Measurements from ENCODE around the gene WEE1. TPM values are rescaled to one million over a fixed set of nuclear protein-coding genes. Genes with fewer than 3 reads are reported as not detected.

The WEE1 gene
- total and polyA plus RNA-seq, 2 experiments from 2014 or later = 79.2 to 101 TPM

DNA sequence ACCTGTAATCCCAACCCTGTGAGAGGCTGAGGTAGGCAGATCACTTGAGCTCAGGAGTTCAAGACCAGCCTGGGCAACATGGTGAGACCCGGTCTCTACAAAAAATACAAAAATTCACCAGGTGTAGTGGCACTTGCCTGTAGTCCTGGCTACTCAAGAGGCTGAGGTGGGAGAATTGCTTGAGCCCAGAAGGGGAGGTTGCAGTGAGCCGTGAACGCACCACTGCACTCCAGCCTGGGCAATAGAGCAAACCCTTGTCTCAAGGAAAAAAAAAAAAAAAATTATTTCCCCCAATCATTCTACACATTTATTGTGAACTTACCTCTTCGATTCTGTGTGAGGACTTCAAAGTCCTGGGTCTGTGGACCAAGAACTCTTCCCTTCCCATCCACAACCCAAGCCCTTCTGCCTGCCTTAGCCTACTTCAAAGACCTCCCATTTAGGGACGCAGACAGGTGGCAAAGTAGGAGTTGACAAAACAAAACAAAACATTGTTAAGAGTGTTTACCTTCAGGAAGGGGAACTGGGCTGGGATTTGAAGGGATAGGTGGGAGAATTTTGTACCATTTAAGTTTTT lies 3.8 kb upstream of the WEE1 start:
- WGBS (ENCODE audit: low lambda C conversion rate, missing lambda C conversion rate) = 69% methylated on average over 5 of the region's 5 CpGs
- no peaks in the 10 kb centered on the region for H3K9me3 ChIP-seq (ENCODE audit: low read depth)
- H3K79me2 ChIP-seq = peaks cover 3% of the 10 kb centered on the region
- H4K20me1 ChIP-seq (ENCODE audit: insufficient read depth, poor library complexity, severe bottlenecking) = no peaks in the 10 kb centered on the region
- no peaks in the 10 kb centered on the region for H3K27me3 ChIP-seq
- peaks cover 43% of the 10 kb centered on the region for H3K4me1 ChIP-seq (ENCODE audit: insufficient read depth)
- no peak overlapping the region for H2AFZ ChIP-seq
- H3K27ac ChIP-seq = peak overlapping the region; percentile 97
- no peak overlapping the region for H3K4me3 ChIP-seq
- no peaks in the 10 kb centered on the region for H3K9me2 ChIP-seq (replicated peaks; ENCODE audit: insufficient read depth)
- no peak for TF ChIP-seq EZH2 (IDR thresholded peaks at IDR 0.05; ENCODE audit: borderline replicate concordance)
- TF ChIP-seq EZH2phosphoT487 (IDR thresholded peaks at IDR 0.05; ENCODE audit: low read depth, severe bottlenecking, unreplicated experiment) = no peak
- TF ChIP-seq, protein P1, sequence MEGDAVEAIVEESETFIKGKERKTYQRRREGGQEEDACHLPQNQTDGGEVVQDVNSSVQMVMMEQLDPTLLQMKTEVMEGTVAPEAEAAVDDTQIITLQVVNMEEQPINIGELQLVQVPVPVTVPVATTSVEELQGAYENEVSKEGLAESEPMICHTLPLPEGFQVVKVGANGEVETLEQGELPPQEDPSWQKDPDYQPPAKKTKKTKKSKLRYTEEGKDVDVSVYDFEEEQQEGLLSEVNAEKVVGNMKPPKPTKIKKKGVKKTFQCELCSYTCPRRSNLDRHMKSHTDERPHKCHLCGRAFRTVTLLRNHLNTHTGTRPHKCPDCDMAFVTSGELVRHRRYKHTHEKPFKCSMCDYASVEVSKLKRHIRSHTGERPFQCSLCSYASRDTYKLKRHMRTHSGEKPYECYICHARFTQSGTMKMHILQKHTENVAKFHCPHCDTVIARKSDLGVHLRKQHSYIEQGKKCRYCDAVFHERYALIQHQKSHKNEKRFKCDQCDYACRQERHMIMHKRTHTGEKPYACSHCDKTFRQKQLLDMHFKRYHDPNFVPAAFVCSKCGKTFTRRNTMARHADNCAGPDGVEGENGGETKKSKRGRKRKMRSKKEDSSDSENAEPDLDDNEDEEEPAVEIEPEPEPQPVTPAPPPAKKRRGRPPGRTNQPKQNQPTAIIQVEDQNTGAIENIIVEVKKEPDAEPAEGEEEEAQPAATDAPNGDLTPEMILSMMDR (IDR thresholded peaks at IDR 0.05; ENCODE audit: poor library complexity) = no peak
- DNase-seq (ENCODE audit: low spot score) = no peak
- peak overlapping the region; percentile 69 for H3K4me2 ChIP-seq
- no peaks in the 10 kb centered on the region for H3K36me3 ChIP-seq (replicated peaks; ENCODE audit: insufficient read depth, low read depth)

DNA sequence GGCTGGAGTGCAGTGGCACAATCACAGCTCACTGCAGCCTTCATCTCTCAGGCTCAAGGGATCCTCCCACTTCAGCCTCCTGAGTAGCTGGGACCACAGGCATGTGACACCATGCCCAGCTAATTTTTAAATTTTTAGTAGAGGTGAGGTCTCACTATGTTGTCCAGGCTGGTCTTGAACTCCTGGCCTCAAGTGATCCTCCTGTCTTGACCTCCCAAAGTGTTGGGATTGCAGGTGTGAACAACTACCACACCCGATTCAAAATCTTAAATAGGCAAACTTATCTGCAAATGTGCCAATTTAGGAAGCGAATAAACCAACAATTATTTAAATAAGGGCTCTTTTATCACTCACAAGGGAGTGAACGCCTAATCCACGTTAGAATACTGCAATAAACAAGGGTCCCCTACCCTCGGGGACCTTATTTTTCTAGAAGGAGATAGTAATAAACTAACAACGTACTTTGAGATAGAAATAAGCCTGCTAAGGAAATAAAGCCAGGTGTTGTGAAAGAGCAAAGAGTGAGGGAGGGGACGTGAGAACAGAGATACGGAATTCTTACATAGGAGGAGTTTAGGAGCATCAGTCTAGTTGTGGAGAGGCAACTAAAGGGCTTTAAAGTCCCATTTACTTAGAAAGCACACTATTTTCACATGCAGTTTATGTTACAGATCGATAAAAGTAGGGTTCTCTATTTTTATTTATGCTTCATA lies 3.0 kb upstream of the WEE1 start:
- WGBS (ENCODE audit: low lambda C conversion rate, missing lambda C conversion rate) = 69% methylated on average over 9 of the region's 9 CpGs
- DNase-seq (ENCODE audit: low spot score) = peak; percentile 36
- H3K27ac ChIP-seq = peak overlapping the region; percentile 97
- H3K4me2 ChIP-seq = no peak overlapping the region
- H3K36me3 ChIP-seq (replicated peaks; ENCODE audit: insufficient read depth, low read depth) = no peaks in the 10 kb centered on the region
- H2AFZ ChIP-seq = no peak overlapping the region
- H3K9me3 ChIP-seq (ENCODE audit: low read depth) = no peaks in the 10 kb centered on the region
- no peaks in the 10 kb centered on the region for H4K20me1 ChIP-seq (ENCODE audit: insufficient read depth, poor library complexity, severe bottlenecking)
- H3K4me1 ChIP-seq (ENCODE audit: insufficient read depth) = peaks cover 39% of the 10 kb centered on the region
- no peaks in the 10 kb centered on the region for H3K9me2 ChIP-seq (replicated peaks; ENCODE audit: insufficient read depth)
- H3K4me3 ChIP-seq = no peak overlapping the region
- H3K79me2 ChIP-seq = peaks cover 8% of the 10 kb centered on the region
- TF ChIP-seq, protein P1 (IDR thresholded peaks at IDR 0.05; ENCODE audit: poor library complexity) = no peak
- TF ChIP-seq EZH2 (IDR thresholded peaks at IDR 0.05; ENCODE audit: borderline replicate concordance) = no peak
- H3K27me3 ChIP-seq = no peaks in the 10 kb centered on the region

GRCh38 chr11:9571071-9571762 lies 2.3 kb upstream of the WEE1 start:
- Histone ChIP-seq H3K4me3 (no peak overlapping the region), H3K27me3 (no peaks in the 10 kb centered on the region), H3K79me2 (peaks cover 16% of the 10 kb centered on the region), H4K20me1 (ENCODE audit: insufficient read depth, poor library complexity, severe bottlenecking) (no peaks in the 10 kb centered on the region), H3K27ac (peak overlapping the region; percentile 97), H3K36me3 (replicated peaks; ENCODE audit: insufficient read depth, low read depth) (no peaks in the 10 kb centered on the region), H2AFZ (no peak overlapping the region), H3K4me1 (ENCODE audit: insufficient read depth) (peaks cover 36% of the 10 kb centered on the region), H3K4me2 (no peak overlapping the region), H3K9me2 (replicated peaks; ENCODE audit: insufficient read depth) (no peaks in the 10 kb centered on the region), H3K9me3 (ENCODE audit: low read depth) (no peaks in the 10 kb centered on the region)
- DNase-seq (ENCODE audit: low spot score) = no peak
- no peak for TF ChIP-seq EZH2 (IDR thresholded peaks at IDR 0.05; ENCODE audit: borderline replicate concordance)
- no peak for TF ChIP-seq EZH2phosphoT487 (IDR thresholded peaks at IDR 0.05; ENCODE audit: low read depth, severe bottlenecking, unreplicated experiment)
- TF ChIP-seq, protein P1 (IDR thresholded peaks at IDR 0.05; ENCODE audit: poor library complexity) = no peak
- WGBS (ENCODE audit: low lambda C conversion rate, missing lambda C conversion rate) = 76% methylated on average over 8 of the region's 8 CpGs

Measured in hepatocyte (in vitro differentiated cells).